Measurements from ENCODE around the gene FGF4. TPM values are rescaled to one million over a fixed set of nuclear protein-coding genes. Genes with fewer than 3 reads are reported as not detected.
"Not testable (repeated sequence)": the region's sequence is repeated elsewhere in the genome, so short reads cannot be mapped to it uniquely, and the experiment has no call there.

Gene FGF4
- total and polyA plus RNA-seq, 12 donors: not detected

- TF ChIP-seq CTCF (IDR thresholded peaks at IDR 0.05): no peak
- H3K36me3 ChIP-seq: no peaks in the 10 kb centered on the region
- WGBS, 2 donors: 51 to 52% methylated on average over 7 of the region's 7 CpGs
- intact Hi-C loops (cut with DNase I): no loop called here
- H3K4me3 ChIP-seq: no peak overlapping the region
- peaks cover 0 to 4% (median 0%) of the 10 kb centered on the region in 11 donors for H3K9me3 ChIP-seq
- H3K27ac ChIP-seq: no peak overlapping the region
- peaks cover 16 to 90% (median 74%) of the 10 kb centered on the region in 7 donors for H3K27me3 ChIP-seq
- H3K4me1 ChIP-seq: peaks cover 0 to 3% (median 0%) of the 10 kb centered on the region in 9 donors
- ATAC-seq (no peak), DNase-seq (no peak)
Measured at GRCh38 chr11:69771466-69771865, 3.7 kb downstream of the FGF4 start.

- intact Hi-C loops (cut with DNase I): no loop called here
Measured at GRCh38 chr11:69770540-69770939, 4.6 kb downstream of the FGF4 start.

GRCh38 chr11:69765498-69765995 lies 9.6 kb downstream of the FGF4 start:
- Histone ChIP-seq H3K4me1 (no peaks in the 10 kb centered on the region), H3K4me3 (no peak overlapping the region), H3K27me3 (peaks cover 0 to 59% (median 41%) of the 10 kb centered on the region in 7 donors), H3K27ac (no peak overlapping the region), H3K36me3 (no peaks in the 10 kb centered on the region), H3K9me3 (peaks cover 0 to 4% (median 0%) of the 10 kb centered on the region in 11 donors)
- DNase-seq: no peak
- no peak for ATAC-seq
- no peak for TF ChIP-seq CTCF (IDR thresholded peaks at IDR 0.05)
- intact Hi-C loops (cut with DNase I): no loop called here
- 70 to 71% methylated on average over 10 of the region's 10 CpGs for WGBS, 2 donors

More at GRCh38 chr11:69770540-69770939, 4.6 kb downstream of the FGF4 start:
- peaks cover 0 to 4% (median 0%) of the 10 kb centered on the region in 11 donors for H3K9me3 ChIP-seq
- H3K4me1 ChIP-seq: peaks cover 0 to 3% (median 0%) of the 10 kb centered on the region in 9 donors
- H3K27ac ChIP-seq: no peak overlapping the region
- 24 to 29% methylated on average over 5 of the region's 5 CpGs for WGBS, 2 donors
- ATAC-seq (no peak), DNase-seq (no peak)
- no peak overlapping the region for H3K4me3 ChIP-seq
- no peaks in the 10 kb centered on the region for H3K36me3 ChIP-seq
- no peak for TF ChIP-seq CTCF (IDR thresholded peaks at IDR 0.05)
- H3K27me3 ChIP-seq: peaks cover 11 to 84% (median 64%) of the 10 kb centered on the region in 7 donors

- peaks cover 0 to 56% (median 35%) of the 10 kb centered on the region in 7 donors for H3K27me3 ChIP-seq
- H3K4me3 ChIP-seq; intact Hi-C loops (cut with DNase I); H3K27ac ChIP-seq; H3K36me3 ChIP-seq; H3K4me1 ChIP-seq; H3K9me3 ChIP-seq; DNase-seq; ATAC-seq: not testable (repeated sequence)
- 88 to 95% methylated on average over 7 of the region's 7 CpGs for WGBS, 2 donors
Measured at GRCh38 chr11:69764918-69765317, 10.2 kb downstream of the FGF4 start.

GRCh38 chr11:69760319-69760718 lies 14.8 kb downstream of the FGF4 start:
- no peak for ATAC-seq
- WGBS, 2 donors: 51 to 60% methylated on average over 4 of the region's 4 CpGs
- H3K36me3 ChIP-seq: no peaks in the 10 kb centered on the region
- H3K27me3 ChIP-seq: peaks cover 0 to 39% (median 25%) of the 10 kb centered on the region in 7 donors
- no peak for TF ChIP-seq CTCF (IDR thresholded peaks at IDR 0.05)
- no peak for DNase-seq
- no peak overlapping the region for H3K4me3 ChIP-seq
- peaks cover 0 to 23% (median 0%) of the 10 kb centered on the region in 11 donors for H3K9me3 ChIP-seq
- H3K4me1 ChIP-seq: no peaks in the 10 kb centered on the region
- H3K27ac ChIP-seq: no peak overlapping the region
- intact Hi-C loops (cut with DNase I): no loop called here
